HL-60 (cell line): ENCODE results near the gene CD82.

Experiments used
- DNase-seq, 2 experiments: peaks; one replicate each; pipeline ENCODE4 v3.0.0-alpha.2; 2010 to 2020; ENCODE audit warnings: low read depth in 1 of 2, low spot score in 1 of 2
- H3K27ac ChIP-seq: fragments of 250-450 bp; sonication (Bioruptor Pico); replicated peaks from 2 replicates; pipeline ENCODE4 v1.5.1; 2020; ENCODE audit warnings: mild to moderate bottlenecking, moderate library complexity
- H3K27me3 ChIP-seq: fragments of 250-450 bp; sonication (Bioruptor Pico); 2 replicates; pipeline ENCODE4 v1.5.1; 2021; ENCODE audit warnings: mild to moderate bottlenecking, moderate library complexity; ENCODE audit not compliant: insufficient read depth, poor library complexity, severe bottlenecking
- H3K4me3 ChIP-seq: replicated peaks from 2 replicates; pipeline ENCODE4 v1.5.1; 2011; ENCODE audit warnings: mild to moderate bottlenecking, control low read depth, low read length; ENCODE audit not compliant: insufficient read depth
- GABPA ChIP-seq: IDR thresholded peaks from 2 replicates; pipeline ENCODE4 v1.6.1; 2012; ENCODE audit warnings: low read depth
- POLR2AphosphoS5 ChIP-seq: IDR thresholded peaks from 2 replicates; pipeline ENCODE4 v1.6.1; 2012; ENCODE audit warnings: low read depth
- SPI1 ChIP-seq: IDR thresholded peaks from 2 replicates; pipeline ENCODE4 v1.6.1; 2012; ENCODE audit warnings: low read depth, mild to moderate bottlenecking, borderline replicate concordance
- TF ChIP-seq, protein P1 (sequence below): IDR thresholded peaks from 2 replicates; pipeline ENCODE4 v1.6.1; 2012; ENCODE audit warnings: low read depth; ENCODE audit not compliant: insufficient replicate concordance
- TF ChIP-seq, protein P2 (sequence below): IDR thresholded peaks from one replicate; pipeline ENCODE4 v1.5.1; 2011; ENCODE audit warnings: low read length, control low read depth, inconsistent platforms; ENCODE audit not compliant: insufficient read depth

CD82 gene

DNA sequence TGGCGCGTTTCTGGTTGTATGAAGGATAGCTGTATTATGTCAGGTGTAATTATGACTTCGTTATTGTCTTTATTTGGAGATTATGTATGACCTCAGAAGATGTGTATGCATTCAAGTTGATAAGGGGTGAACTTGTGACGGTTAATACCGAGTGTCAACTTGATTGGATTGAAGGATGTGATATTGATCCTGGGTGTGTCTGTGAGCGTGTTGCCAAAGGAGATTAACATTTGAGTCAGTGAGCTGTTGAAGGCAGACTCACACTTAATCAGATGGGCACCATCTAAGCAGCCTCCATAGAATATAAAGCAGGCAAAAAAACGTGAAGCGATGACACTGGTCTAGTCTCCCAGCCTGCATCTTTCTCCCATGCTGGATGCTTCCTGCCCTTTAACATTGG, 15.3 kb upstream of the CD82 start:
- TF ChIP-seq SPI1 (no peak), GABPA (no peak), POLR2AphosphoS5 (no peak)
- TF ChIP-seq, protein P1, sequence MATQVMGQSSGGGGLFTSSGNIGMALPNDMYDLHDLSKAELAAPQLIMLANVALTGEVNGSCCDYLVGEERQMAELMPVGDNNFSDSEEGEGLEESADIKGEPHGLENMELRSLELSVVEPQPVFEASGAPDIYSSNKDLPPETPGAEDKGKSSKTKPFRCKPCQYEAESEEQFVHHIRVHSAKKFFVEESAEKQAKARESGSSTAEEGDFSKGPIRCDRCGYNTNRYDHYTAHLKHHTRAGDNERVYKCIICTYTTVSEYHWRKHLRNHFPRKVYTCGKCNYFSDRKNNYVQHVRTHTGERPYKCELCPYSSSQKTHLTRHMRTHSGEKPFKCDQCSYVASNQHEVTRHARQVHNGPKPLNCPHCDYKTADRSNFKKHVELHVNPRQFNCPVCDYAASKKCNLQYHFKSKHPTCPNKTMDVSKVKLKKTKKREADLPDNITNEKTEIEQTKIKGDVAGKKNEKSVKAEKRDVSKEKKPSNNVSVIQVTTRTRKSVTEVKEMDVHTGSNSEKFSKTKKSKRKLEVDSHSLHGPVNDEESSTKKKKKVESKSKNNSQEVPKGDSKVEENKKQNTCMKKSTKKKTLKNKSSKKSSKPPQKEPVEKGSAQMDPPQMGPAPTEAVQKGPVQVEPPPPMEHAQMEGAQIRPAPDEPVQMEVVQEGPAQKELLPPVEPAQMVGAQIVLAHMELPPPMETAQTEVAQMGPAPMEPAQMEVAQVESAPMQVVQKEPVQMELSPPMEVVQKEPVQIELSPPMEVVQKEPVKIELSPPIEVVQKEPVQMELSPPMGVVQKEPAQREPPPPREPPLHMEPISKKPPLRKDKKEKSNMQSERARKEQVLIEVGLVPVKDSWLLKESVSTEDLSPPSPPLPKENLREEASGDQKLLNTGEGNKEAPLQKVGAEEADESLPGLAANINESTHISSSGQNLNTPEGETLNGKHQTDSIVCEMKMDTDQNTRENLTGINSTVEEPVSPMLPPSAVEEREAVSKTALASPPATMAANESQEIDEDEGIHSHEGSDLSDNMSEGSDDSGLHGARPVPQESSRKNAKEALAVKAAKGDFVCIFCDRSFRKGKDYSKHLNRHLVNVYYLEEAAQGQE: no peak
- TF ChIP-seq, protein P2, sequence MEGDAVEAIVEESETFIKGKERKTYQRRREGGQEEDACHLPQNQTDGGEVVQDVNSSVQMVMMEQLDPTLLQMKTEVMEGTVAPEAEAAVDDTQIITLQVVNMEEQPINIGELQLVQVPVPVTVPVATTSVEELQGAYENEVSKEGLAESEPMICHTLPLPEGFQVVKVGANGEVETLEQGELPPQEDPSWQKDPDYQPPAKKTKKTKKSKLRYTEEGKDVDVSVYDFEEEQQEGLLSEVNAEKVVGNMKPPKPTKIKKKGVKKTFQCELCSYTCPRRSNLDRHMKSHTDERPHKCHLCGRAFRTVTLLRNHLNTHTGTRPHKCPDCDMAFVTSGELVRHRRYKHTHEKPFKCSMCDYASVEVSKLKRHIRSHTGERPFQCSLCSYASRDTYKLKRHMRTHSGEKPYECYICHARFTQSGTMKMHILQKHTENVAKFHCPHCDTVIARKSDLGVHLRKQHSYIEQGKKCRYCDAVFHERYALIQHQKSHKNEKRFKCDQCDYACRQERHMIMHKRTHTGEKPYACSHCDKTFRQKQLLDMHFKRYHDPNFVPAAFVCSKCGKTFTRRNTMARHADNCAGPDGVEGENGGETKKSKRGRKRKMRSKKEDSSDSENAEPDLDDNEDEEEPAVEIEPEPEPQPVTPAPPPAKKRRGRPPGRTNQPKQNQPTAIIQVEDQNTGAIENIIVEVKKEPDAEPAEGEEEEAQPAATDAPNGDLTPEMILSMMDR: no peak
- no peak overlapping the region for H3K4me3 ChIP-seq
- H3K27me3 ChIP-seq: no peaks in the 10 kb centered on the region
- no peak overlapping the region for H3K27ac ChIP-seq
- DNase-seq: no peak

DNA sequence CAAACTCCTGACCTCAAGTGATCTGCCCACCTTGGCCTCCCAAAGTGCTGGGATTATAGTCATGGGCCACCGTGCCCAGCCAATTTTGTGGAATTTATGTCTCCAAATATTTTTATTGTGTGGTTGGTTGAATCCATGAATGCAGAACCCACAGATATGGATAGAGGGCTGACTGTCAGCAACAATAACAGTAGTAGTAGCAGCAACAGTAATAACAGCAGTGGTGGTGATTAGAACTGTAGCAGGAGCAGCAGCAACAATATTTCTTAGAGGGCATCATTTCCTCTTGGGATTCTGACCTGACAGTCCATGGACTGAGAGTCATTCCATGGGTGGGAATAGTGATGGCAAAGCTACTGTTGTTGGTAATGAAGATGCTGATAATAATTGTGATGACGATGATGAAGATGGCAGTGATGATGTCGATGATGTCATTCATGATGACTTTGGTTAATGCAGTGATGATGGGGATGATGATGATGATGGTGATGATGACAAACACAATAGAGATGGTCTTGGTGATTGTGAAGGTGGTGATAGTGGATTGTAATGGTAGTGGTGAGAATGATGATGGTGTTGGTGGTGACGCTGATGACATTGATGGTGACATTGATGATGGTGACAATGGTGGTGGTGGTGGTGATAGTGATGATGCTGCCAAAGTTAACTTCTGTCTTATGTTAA, 13.9 kb upstream of the CD82 start:
- no peak overlapping the region for H3K4me3 ChIP-seq
- TF ChIP-seq, protein P1: no peak
- TF ChIP-seq, protein P2: no peak
- TF ChIP-seq SPI1: no peak
- TF ChIP-seq POLR2AphosphoS5: no peak
- TF ChIP-seq GABPA: no peak
- H3K27ac ChIP-seq: no peak overlapping the region
- no peak for DNase-seq
- H3K27me3 ChIP-seq: no peaks in the 10 kb centered on the region

GRCh38 chr11:44555031-44555800, 10.2 kb upstream of the CD82 start:
- H3K27me3 ChIP-seq: no peaks in the 10 kb centered on the region
- H3K27ac ChIP-seq: no peak overlapping the region
- no peak overlapping the region for H3K4me3 ChIP-seq
- DNase-seq: no peak
- TF ChIP-seq POLR2AphosphoS5 (no peak), SPI1 (no peak), GABPA (no peak)
- TF ChIP-seq, protein P2: no peak
- TF ChIP-seq, protein P1: no peak
